GM12878 (cell line): ENCODE measurements around the gene RSPO3. TPM values are rescaled to one million over a fixed set of nuclear protein-coding genes. Genes with fewer than 3 reads are reported as not detected.

ENCODE experiments used
- ATAC-seq: fragments of 200-7000 bp; cut with Tn5 transposase; 3 replicates; pipeline ENCODE4 v1.9.1; 2020; ENCODE audit warnings: mild to moderate bottlenecking, moderate library complexity
- BruUV-seq: library from RNA; stranded (reverse); fragments of 400-500 nt; replicated peaks from 2 replicates; lab custom pipeline; 2021; lab: Mats Ljungman, UMichigan
- CTCF ChIA-PET: fragments of 300-600 bp; sonication (Branson Sonifier 250); formaldehyde crosslinking; extraction: SDS; loops from one replicate; lab custom pipeline; 2021; ENCODE audit warnings: inconsistent platforms; lab: Yijun Ruan, JAX
- POLR2A ChIA-PET: fragments of 350-600 bp; formaldehyde crosslinking; extraction: SDS; loops from one replicate; lab custom pipeline; 2021; ENCODE audit warnings: inconsistent platforms; lab: Charles Lee
- RAD21 ChIA-PET: fragments of 300-600 bp; sonication (Branson Sonifier 250); formaldehyde crosslinking; loops from one replicate; lab custom pipeline; 2023; ENCODE audit warnings: antibody characterized with exemption; ENCODE audit not compliant: unreplicated experiment; lab: Charles Lee
- SMC1A ChIA-PET: fragments of 300-600 bp; sonication (Branson Sonifier 250); formaldehyde crosslinking; loops from one replicate; lab custom pipeline; 2023; ENCODE audit not compliant: unreplicated experiment, uncharacterized antibody; lab: Charles Lee
- DNase-seq: peaks from one replicate; pipeline ENCODE4 v3.0.0-alpha.2; 2011; ENCODE audit warnings: low read depth, low spot score
- FAIRE-seq: peaks from 3 replicates; lab custom pipeline; 2011; peaks lifted over from hg19 to GRCh38; lab: Jason Lieb, UNC
- H2AFZ ChIP-seq: 2 replicates; pipeline ENCODE4 v1.6.0; 2011; ENCODE audit warnings: low read depth, low read length, control low read depth; ENCODE audit not compliant: control insufficient read depth
- H3K27ac ChIP-seq: 2 replicates; pipeline ENCODE4 v1.5.1; 2011; ENCODE audit warnings: control low read depth; ENCODE audit not compliant: control insufficient read depth, insufficient read depth
- H3K27me3 ChIP-seq, 2 experiments: replicated peaks in 1 of 2; 2 replicates each; pipeline versions ENCODE4 v1.6.0 to v1.6.1; 2011; ENCODE audit warnings: low read length in 1 of 2; ENCODE audit not compliant: control insufficient read depth in 2 of 2, insufficient read depth in 2 of 2
- H3K36me3 ChIP-seq, 2 experiments: 2 replicates each; pipeline ENCODE4 v1.5.1; 2011; ENCODE audit warnings: low read length in 1 of 2; ENCODE audit not compliant: control insufficient read depth in 2 of 2, insufficient read depth in 2 of 2
- H3K4me1 ChIP-seq: 2 replicates; pipeline ENCODE4 v1.6.1; 2011; ENCODE audit warnings: mild to moderate bottlenecking, low read length, moderate library complexity, mixed read lengths; ENCODE audit not compliant: control insufficient read depth, insufficient read depth
- H3K4me2 ChIP-seq: 2 replicates; pipeline ENCODE4 v1.6.0; 2011; ENCODE audit warnings: control low read depth; ENCODE audit not compliant: control insufficient read depth, insufficient read depth
- H3K4me3 ChIP-seq: fragments of 200-600 bp; sonication (generic); 2 replicates; pipeline ENCODE4 v1.5.1; 2016
- H3K79me2 ChIP-seq: 2 replicates; pipeline ENCODE4 v1.6.0; 2011; ENCODE audit warnings: low read length; ENCODE audit not compliant: control insufficient read depth, insufficient read depth
- H3K9ac ChIP-seq: 2 replicates; pipeline ENCODE4 v1.8.0; 2011; ENCODE audit warnings: low read length, control low read depth, mixed read lengths; ENCODE audit not compliant: control insufficient read depth, insufficient read depth
- H3K9me3 ChIP-seq: replicated peaks from 3 replicates; pipeline ENCODE4 v1.5.1; 2011; ENCODE audit warnings: mild to moderate bottlenecking, low read length; ENCODE audit not compliant: control insufficient read depth, insufficient read depth
- H4K20me1 ChIP-seq: 2 replicates; pipeline ENCODE4 v1.6.0; 2011; ENCODE audit not compliant: control insufficient read depth, insufficient read depth
- BACH1 ChIP-seq: fragments of 450-650 bp; IDR thresholded peaks from 2 replicates; pipeline ENCODE4 v1.6.1; 2017; ENCODE audit warnings: mild to moderate bottlenecking, borderline replicate concordance
- CHD4 ChIP-seq: fragments of 200-600 bp; sonication (generic); IDR thresholded peaks from 2 replicates; pipeline ENCODE4 v1.6.1; 2016; ENCODE audit warnings: mild to moderate bottlenecking
- EED ChIP-seq: sonication (generic); IDR thresholded peaks from 2 replicates; pipeline ENCODE4 v1.6.1; 2016; ENCODE audit warnings: antibody characterized with exemption, low read depth
- GATAD2B ChIP-seq: fragments of 450-650 bp; conservative IDR thresholded peaks from 2 replicates; pipeline ENCODE4 v1.6.1; 2017; ENCODE audit warnings: low read depth, mild to moderate bottlenecking, moderate library complexity
- IRF4 ChIP-seq: IDR thresholded peaks from 2 replicates; pipeline ENCODE4 v1.6.1; 2011; ENCODE audit warnings: low read depth, low read length
- MTA3 ChIP-seq: IDR thresholded peaks from 2 replicates; pipeline ENCODE4 v1.6.1; 2012; ENCODE audit warnings: low read length, inconsistent platforms, borderline replicate concordance
- MXI1 ChIP-seq: fragments of 150-350 bp; IDR thresholded peaks from 2 replicates; pipeline ENCODE4 v1.6.1; 2011; ENCODE audit warnings: low read depth, mild to moderate bottlenecking, inconsistent platforms, low read length, improper control_type of control experiment
- NBN ChIP-seq: fragments of 450-650 bp; IDR thresholded peaks from 2 replicates; pipeline ENCODE4 v1.6.1; 2016
- PAX8 ChIP-seq: fragments of 450-650 bp; IDR thresholded peaks from 2 replicates; pipeline ENCODE4 v1.6.1; 2017; ENCODE audit warnings: mild to moderate bottlenecking, moderate library complexity
- RB1 ChIP-seq: fragments of 450-650 bp; formaldehyde crosslinking; IDR thresholded peaks from 2 replicates; pipeline ENCODE4 v1.6.1; 2017; ENCODE audit warnings: mild to moderate bottlenecking, borderline replicate concordance
- SMARCA5 ChIP-seq: fragments of 450-650 bp; IDR thresholded peaks from 2 replicates; pipeline ENCODE4 v1.6.1; 2017; ENCODE audit warnings: mild to moderate bottlenecking
- YBX1 ChIP-seq: fragments of 450-650 bp; IDR thresholded peaks from 2 replicates; pipeline ENCODE4 v1.6.1; 2016; ENCODE audit warnings: antibody characterized with exemption
- ZNF217 ChIP-seq: fragments of 450-650 bp; IDR thresholded peaks from 2 replicates; pipeline ENCODE4 v1.6.1; 2017; ENCODE audit warnings: antibody characterized with exemption, mild to moderate bottlenecking
- WGBS: methylation state at CpG from one replicate; pipeline ENCODE4 v1.1.6; 2016; ENCODE audit warnings: low lambda C conversion rate; ENCODE audit not compliant: insufficient replicate concordance, insufficient coverage; ENCODE audit errors: missing lambda C conversion rate; 5-methylcytosine and 5-hydroxymethylcytosine counted together
- in situ Hi-C: fragments of 300-500 bp; cut with MboI; formaldehyde crosslinking; loops from 9 replicates; pipeline ENCODE4 v1.14.3; 2018; ENCODE audit warnings: mixed read lengths
- intact Hi-C: fragments of 100-400 bp; cut with micrococcal nuclease; formaldehyde crosslinking; loops from one replicate; pipeline ENCODE4 v1.14.2; 2022; ENCODE audit not compliant: unreplicated experiment
- polyA plus RNA-seq, 11 experiments: library from polyadenylated mRNA; depleted of rRNA in 4 of 11; unstranded in 6 of 11; stranded (reverse) in 5 of 11; fragments of >200 nt; fragmentation: Nextera tagmentation in 4 of 11; fragmentation: Illumina TruSeq in 1 of 11; extraction: Ambion mirVana in 4 of 11; extraction: Trizol in 1 of 11; gene quantifications; 1 replicate in 1 of 11; 2 replicates in 10 of 11; pipeline versions ENCODE4 v1.2.1 to v1.2.3, GENCODE V29; 2011 to 2016; ENCODE audit warnings: inconsistent platforms in 2 of 11, missing spikeins in 2 of 11, low read depth in 1 of 11
- total RNA-seq, 4 experiments: library from RNA; depleted of rRNA in 3 of 4; stranded (reverse); fragments of >200 nt in 3 of 4; fragmentation: Illumina TruSeq in 1 of 4; extraction: Trizol in 1 of 4; gene quantifications; 2 replicates each; pipeline versions ENCODE4 v1.2.1 to v1.2.3, GENCODE V29; 2013 to 2021
- TF ChIP-seq, protein P1 (sequence below): IDR thresholded peaks from 2 replicates; pipeline ENCODE4 v1.6.1; 2011; ENCODE audit warnings: borderline replicate concordance, low read depth, mild to moderate bottlenecking, moderate library complexity, low read length; ENCODE audit not compliant: insufficient read depth, poor library complexity, severe bottlenecking
- TF ChIP-seq, protein P2 (sequence below): fragments of 450-650 bp; IDR thresholded peaks from 2 replicates; pipeline ENCODE4 v1.6.1; 2018; ENCODE audit warnings: borderline replicate concordance, mild to moderate bottlenecking; ENCODE audit not compliant: partially characterized antibody
- TF ChIP-seq, protein P3 (sequence below): fragments of 450-650 bp; IDR thresholded peaks from 2 replicates; pipeline ENCODE4 v1.6.1; 2017; ENCODE audit warnings: mild to moderate bottlenecking, moderate library complexity
- TF ChIP-seq, protein P4 (sequence below): fragments of 450-650 bp; IDR thresholded peaks from 2 replicates; pipeline ENCODE4 v1.6.1; 2014; ENCODE audit warnings: mild to moderate bottlenecking

The RSPO3 gene
- total and polyA plus RNA-seq, 10 of the 15 experiments (the other 5 are each of a cell fraction or from before 2014, with no cell fraction given) = 0.16 TPM; not detected in 9

DNA sequence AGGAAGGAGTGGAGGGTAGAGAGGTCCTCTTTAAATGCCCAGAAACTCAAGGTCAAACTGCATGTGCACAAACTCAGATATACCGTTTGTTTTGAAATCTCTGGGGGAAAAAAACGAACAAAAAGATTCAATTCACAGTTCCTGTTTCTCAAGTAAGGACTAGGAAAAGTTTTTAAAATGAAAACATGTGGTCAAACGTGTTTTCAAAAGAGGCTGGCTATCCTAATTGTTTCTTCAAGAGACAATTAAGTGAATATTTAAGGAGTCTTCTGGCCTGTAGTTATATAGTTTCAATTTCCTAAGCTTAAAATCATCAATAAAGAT is 3.1 kb downstream of the RSPO3 start:
- Histone ChIP-seq H3K27me3 (peaks cover 9 to 24% of the 10 kb centered on the region in 2 experiments), H3K4me3 (no peak overlapping the region), H3K4me2 (no peak overlapping the region), H3K36me3 (no peaks in the 10 kb centered on the region), H3K79me2 (no peaks in the 10 kb centered on the region), H3K9ac (no peak overlapping the region), H3K4me1 (peaks cover 5% of the 10 kb centered on the region), H2AFZ (no peak overlapping the region), H3K27ac (no peak overlapping the region), H4K20me1 (no peaks in the 10 kb centered on the region), H3K9me3 (no peaks in the 10 kb centered on the region)
- intact Hi-C loops (loop anchor here (1.0 to 5.0 kb wide), 5 partner anchors 317 to 1809 kb away; no protein-coding TSS in a partner anchor), in situ Hi-C loops (loop anchor here (5.0 to 25.0 kb wide), 3 partner anchors 319 to 1359 kb away; no protein-coding TSS in a partner anchor)
- RAD21 ChIA-PET = no interaction called here
- WGBS = 1% methylated on average over 3 of the region's 3 CpGs
- POLR2A ChIA-PET = no interaction called here
- ATAC-seq = no peak
- CTCF ChIA-PET = interaction anchor here (1.0 to 2.2 kb wide), 3 partner anchors 9 to 317 kb away, joined by 3 to 8 read pairs (median 4); no protein-coding TSS in a partner anchor
- no TSS peak for BruUV-seq
- SMC1A ChIA-PET = interaction anchor here (2.7 kb wide), 1 partner anchor 317 kb away, joined by 9 read pairs; no protein-coding TSS in a partner anchor
- no peak for FAIRE-seq
- no peak for DNase-seq
- TF ChIP-seq GATAD2B (no peak), EED (no peak), PAX8 (no peak), YBX1 (no peak), CHD4 (no peak), SMARCA5 (no peak), MTA3 (no peak), RB1 (no peak), NBN (no peak), BACH1 (no peak), IRF4 (no peak), MXI1 (no peak), ZNF217 (no peak)
- TF ChIP-seq, protein P1, sequence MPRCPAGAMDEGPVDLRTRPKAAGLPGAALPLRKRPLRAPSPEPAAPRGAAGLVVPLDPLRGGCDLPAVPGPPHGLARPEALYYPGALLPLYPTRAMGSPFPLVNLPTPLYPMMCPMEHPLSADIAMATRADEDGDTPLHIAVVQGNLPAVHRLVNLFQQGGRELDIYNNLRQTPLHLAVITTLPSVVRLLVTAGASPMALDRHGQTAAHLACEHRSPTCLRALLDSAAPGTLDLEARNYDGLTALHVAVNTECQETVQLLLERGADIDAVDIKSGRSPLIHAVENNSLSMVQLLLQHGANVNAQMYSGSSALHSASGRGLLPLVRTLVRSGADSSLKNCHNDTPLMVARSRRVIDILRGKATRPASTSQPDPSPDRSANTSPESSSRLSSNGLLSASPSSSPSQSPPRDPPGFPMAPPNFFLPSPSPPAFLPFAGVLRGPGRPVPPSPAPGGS = no peak
- TF ChIP-seq, protein P2, sequence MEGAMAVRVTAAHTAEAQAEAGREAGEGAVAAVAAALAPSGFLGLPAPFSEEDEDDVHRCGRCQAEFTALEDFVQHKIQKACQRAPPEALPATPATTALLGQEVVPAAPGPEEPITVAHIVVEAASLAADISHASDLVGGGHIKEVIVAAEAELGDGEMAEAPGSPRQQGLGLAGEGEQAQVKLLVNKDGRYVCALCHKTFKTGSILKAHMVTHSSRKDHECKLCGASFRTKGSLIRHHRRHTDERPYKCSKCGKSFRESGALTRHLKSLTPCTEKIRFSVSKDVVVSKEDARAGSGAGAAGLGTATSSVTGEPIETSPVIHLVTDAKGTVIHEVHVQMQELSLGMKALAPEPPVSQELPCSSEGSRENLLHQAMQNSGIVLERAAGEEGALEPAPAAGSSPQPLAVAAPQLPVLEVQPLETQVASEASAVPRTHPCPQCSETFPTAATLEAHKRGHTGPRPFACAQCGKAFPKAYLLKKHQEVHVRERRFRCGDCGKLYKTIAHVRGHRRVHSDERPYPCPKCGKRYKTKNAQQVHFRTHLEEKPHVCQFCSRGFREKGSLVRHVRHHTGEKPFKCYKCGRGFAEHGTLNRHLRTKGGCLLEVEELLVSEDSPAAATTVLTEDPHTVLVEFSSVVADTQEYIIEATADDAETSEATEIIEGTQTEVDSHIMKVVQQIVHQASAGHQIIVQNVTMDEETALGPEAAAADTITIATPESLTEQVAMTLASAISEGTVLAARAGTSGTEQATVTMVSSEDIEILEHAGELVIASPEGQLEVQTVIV = no peak
- TF ChIP-seq, protein P3, sequence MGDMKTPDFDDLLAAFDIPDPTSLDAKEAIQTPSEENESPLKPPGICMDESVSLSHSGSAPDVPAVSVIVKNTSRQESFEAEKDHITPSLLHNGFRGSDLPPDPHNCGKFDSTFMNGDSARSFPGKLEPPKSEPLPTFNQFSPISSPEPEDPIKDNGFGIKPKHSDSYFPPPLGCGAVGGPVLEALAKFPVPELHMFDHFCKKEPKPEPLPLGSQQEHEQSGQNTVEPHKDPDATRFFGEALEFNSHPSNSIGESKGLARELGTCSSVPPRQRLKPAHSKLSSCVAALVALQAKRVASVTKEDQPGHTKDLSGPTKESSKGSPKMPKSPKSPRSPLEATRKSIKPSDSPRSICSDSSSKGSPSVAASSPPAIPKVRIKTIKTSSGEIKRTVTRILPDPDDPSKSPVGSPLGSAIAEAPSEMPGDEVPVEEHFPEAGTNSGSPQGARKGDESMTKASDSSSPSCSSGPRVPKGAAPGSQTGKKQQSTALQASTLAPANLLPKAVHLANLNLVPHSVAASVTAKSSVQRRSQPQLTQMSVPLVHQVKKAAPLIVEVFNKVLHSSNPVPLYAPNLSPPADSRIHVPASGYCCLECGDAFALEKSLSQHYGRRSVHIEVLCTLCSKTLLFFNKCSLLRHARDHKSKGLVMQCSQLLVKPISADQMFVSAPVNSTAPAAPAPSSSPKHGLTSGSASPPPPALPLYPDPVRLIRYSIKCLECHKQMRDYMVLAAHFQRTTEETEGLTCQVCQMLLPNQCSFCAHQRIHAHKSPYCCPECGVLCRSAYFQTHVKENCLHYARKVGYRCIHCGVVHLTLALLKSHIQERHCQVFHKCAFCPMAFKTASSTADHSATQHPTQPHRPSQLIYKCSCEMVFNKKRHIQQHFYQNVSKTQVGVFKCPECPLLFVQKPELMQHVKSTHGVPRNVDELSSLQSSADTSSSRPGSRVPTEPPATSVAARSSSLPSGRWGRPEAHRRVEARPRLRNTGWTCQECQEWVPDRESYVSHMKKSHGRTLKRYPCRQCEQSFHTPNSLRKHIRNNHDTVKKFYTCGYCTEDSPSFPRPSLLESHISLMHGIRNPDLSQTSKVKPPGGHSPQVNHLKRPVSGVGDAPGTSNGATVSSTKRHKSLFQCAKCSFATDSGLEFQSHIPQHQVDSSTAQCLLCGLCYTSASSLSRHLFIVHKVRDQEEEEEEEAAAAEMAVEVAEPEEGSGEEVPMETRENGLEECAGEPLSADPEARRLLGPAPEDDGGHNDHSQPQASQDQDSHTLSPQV = no peak
- TF ChIP-seq, protein P4, sequence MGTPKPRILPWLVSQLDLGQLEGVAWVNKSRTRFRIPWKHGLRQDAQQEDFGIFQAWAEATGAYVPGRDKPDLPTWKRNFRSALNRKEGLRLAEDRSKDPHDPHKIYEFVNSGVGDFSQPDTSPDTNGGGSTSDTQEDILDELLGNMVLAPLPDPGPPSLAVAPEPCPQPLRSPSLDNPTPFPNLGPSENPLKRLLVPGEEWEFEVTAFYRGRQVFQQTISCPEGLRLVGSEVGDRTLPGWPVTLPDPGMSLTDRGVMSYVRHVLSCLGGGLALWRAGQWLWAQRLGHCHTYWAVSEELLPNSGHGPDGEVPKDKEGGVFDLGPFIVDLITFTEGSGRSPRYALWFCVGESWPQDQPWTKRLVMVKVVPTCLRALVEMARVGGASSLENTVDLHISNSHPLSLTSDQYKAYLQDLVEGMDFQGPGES = no peak
